HepG2 (cell line): ENCODE measurements around the gene RECQL5. TPM values are rescaled to one million over a fixed set of nuclear protein-coding genes. Genes with fewer than 3 reads are reported as not detected.

Source experiments
- ATAC-seq: fragments of 200-7000 bp; cut with Tn5 transposase; 3 replicates; pipeline ENCODE4 v1.9.1; 2020; ENCODE audit warnings: mild to moderate bottlenecking, moderate library complexity
- BruUV-seq: library from RNA; stranded (reverse); fragments of 400-500 nt; replicated peaks from 2 replicates; lab custom pipeline; 2021; lab: Mats Ljungman, UMichigan
- CTCF ChIA-PET: fragments of 300-600 bp; formaldehyde crosslinking; extraction: SDS; loops from one replicate; lab custom pipeline; 2021; ENCODE audit warnings: low total read pairs, inconsistent platforms, low intra/inter-chr PET ratio; lab: Yijun Ruan, JAX
- POLR2A ChIA-PET: fragments of 350-600 bp; sonication (Branson Sonifier 250); formaldehyde crosslinking; loops from one replicate; lab custom pipeline; 2020; ENCODE audit warnings: antibody characterized with exemption, inconsistent platforms; lab: Yijun Ruan, JAX
- DNase-seq: peaks from one replicate; pipeline ENCODE4 v3.0.0-alpha.2; 2015; ENCODE audit warnings: low spot score
- FAIRE-seq: peaks from 3 replicates; lab custom pipeline; 2011; peaks lifted over from hg19 to GRCh38; lab: Jason Lieb, UNC
- H2AFZ ChIP-seq: one replicate; pipeline ENCODE4 v1.6.1; 2011; ENCODE audit warnings: low read length, inconsistent platforms
- H3K27ac ChIP-seq: fragments of 300-600 bp; 3 replicates; pipeline ENCODE4 v1.8.0; 2011; ENCODE audit warnings: mixed run types, mild to moderate bottlenecking, mixed read lengths, low read length, inconsistent platforms; ENCODE audit not compliant: insufficient read depth; ENCODE audit errors: extremely low read length
- H3K27me3 ChIP-seq, 2 experiments: fragments of 200-600 bp in 1 of 2; 2 replicates in 1 of 2; 3 replicates in 1 of 2; pipeline versions ENCODE4 v1.6.0 to v1.8.0; 2011; ENCODE audit warnings: low read length in 2 of 2, mild to moderate bottlenecking in 2 of 2, moderate library complexity in 2 of 2, inconsistent platforms in 1 of 2; ENCODE audit not compliant: insufficient read depth in 2 of 2, control insufficient read depth in 1 of 2
- H3K36me3 ChIP-seq, 2 experiments: fragments of 200-600 bp in 1 of 2; replicated peaks in 1 of 2; 2 replicates in 1 of 2; 3 replicates in 1 of 2; pipeline versions ENCODE4 v1.5.1 to v1.8.0; 2011; ENCODE audit warnings: low read length in 2 of 2, inconsistent platforms in 1 of 2; ENCODE audit not compliant: insufficient read depth in 2 of 2, control insufficient read depth in 1 of 2
- H3K4me1 ChIP-seq: 2 replicates; pipeline ENCODE4 v1.5.1; 2012; ENCODE audit warnings: low read length, inconsistent platforms; ENCODE audit not compliant: insufficient read depth
- H3K4me2 ChIP-seq: 2 replicates; pipeline ENCODE4 v1.6.0; 2011; ENCODE audit warnings: low read depth, low read length, inconsistent platforms
- H3K4me3 ChIP-seq, 3 experiments: fragments of 200-600 bp in 1 of 3; sonication (generic), shearing (Covaris generic) in 1 of 3; replicated peaks in 1 of 3; 2 replicates each; pipeline ENCODE4 v1.5.1; 2011 to 2016; ENCODE audit warnings: low read length in 3 of 3, inconsistent platforms in 2 of 3, low read depth in 2 of 3, mild to moderate bottlenecking in 2 of 3, control low read depth in 1 of 3, mixed read lengths in 1 of 3; ENCODE audit not compliant: insufficient read depth in 1 of 3
- H3K79me2 ChIP-seq: one replicate; pipeline ENCODE4 v1.6.1; 2011; ENCODE audit warnings: low read length, inconsistent platforms; ENCODE audit not compliant: insufficient read depth
- H3K9ac ChIP-seq: 2 replicates; pipeline ENCODE4 v1.6.0; 2011; ENCODE audit warnings: mild to moderate bottlenecking, low read depth, low read length, inconsistent platforms; ENCODE audit not compliant: insufficient read depth
- H3K9me3 ChIP-seq: 2 replicates; pipeline ENCODE4 v1.5.1; 2012; ENCODE audit warnings: mild to moderate bottlenecking, low read length
- H4K20me1 ChIP-seq: 2 replicates; pipeline ENCODE4 v1.6.0; 2011; ENCODE audit warnings: inconsistent platforms, mild to moderate bottlenecking, low read length, moderate library complexity; ENCODE audit not compliant: insufficient read depth
- ARID5B ChIP-seq: IDR thresholded peaks from 2 replicates; pipeline ENCODE4 v1.4.0; 2020; ENCODE audit warnings: mild to moderate bottlenecking, missing genetic modification reagents
- GMEB1 ChIP-seq: sonication (generic); formaldehyde crosslinking; IDR thresholded peaks from 2 replicates; pipeline ENCODE4 v1.5.1; 2020; ENCODE audit warnings: missing genetic modification reagents, mild to moderate bottlenecking, borderline replicate concordance
- NR1H2 ChIP-seq: sonication (generic); formaldehyde crosslinking; IDR thresholded peaks from 2 replicates; pipeline ENCODE4 v1.8.1; 2022; ENCODE audit warnings: low read depth, missing genetic modification reagents, borderline replicate concordance
- ZFP36L1 ChIP-seq: sonication (generic); formaldehyde crosslinking; IDR thresholded peaks from 2 replicates; pipeline ENCODE4 v1.8.0; 2022; ENCODE audit warnings: mild to moderate bottlenecking, missing genetic modification reagents, moderate library complexity
- ZSCAN12 ChIP-seq: sonication (generic); formaldehyde crosslinking; IDR thresholded peaks from 2 replicates; pipeline ENCODE4 v1.9.0; 2021; ENCODE audit warnings: mild to moderate bottlenecking, missing genetic modification reagents
- WGBS: methylation state at CpG from one replicate; pipeline ENCODE4 v1.1.6; 2017; ENCODE audit warnings: low lambda C conversion rate; 5-methylcytosine and 5-hydroxymethylcytosine counted together
- in situ Hi-C: cut with HindIII; loops from 2 replicates; pipeline ENCODE4 v1.10.0; 2017; ENCODE audit warnings: low pct_unique_long_range_greater_than_20kb; ENCODE audit not compliant: extremely low pct_ligation_motif_present
- intact Hi-C: fragments of 100-400 bp; cut with micrococcal nuclease; formaldehyde crosslinking; loops from one replicate; pipeline ENCODE4 v1.10.0; 2022; ENCODE audit not compliant: unreplicated experiment
- polyA plus RNA-seq, 8 experiments: library from polyadenylated mRNA; depleted of rRNA in 3 of 8; stranded (reverse) in 7 of 8; unstranded in 1 of 8; fragments of >200 nt; fragmentation: Illumina TruSeq in 4 of 8; extraction: Trizol in 4 of 8; gene quantifications; 2 replicates each; pipeline versions ENCODE4 v1.2.1 to v1.2.3, GENCODE V29; 2011 to 2016; ENCODE audit warnings: low read depth in 4 of 8, missing spikeins in 1 of 8, mixed read lengths in 1 of 8; ENCODE audit not compliant: insufficient read depth in 1 of 8
- total RNA-seq, 5 experiments: library from RNA; depleted of rRNA; stranded (reverse); fragments of >200 nt; fragmentation: Illumina TruSeq; extraction: Trizol; gene quantifications; 2 replicates each; pipeline ENCODE4 v1.2.3, GENCODE V29; 2016; ENCODE audit warnings: low read depth in 1 of 5

The RECQL5 gene
- total and polyA plus RNA-seq, 2 of the 13 experiments (the other 11 are each of a cell fraction or from before 2014, with no cell fraction given): 27.7 to 32.0 TPM

GRCh38 chr17:75693500-75694481 is 26.8 kb upstream of the RECQL5 start (continued):
- TF ChIP-seq ARID5B (CRISPR knock-in tag) (no peak), GMEB1 (CRISPR knock-in tag) (no peak)
- TF ChIP-seq, all 625 proteins: peak for 0

GRCh38 chr17:75692976-75693375 is 26.0 kb upstream of the RECQL5 start:
- H3K36me3 ChIP-seq: peaks cover 34 to 73% of the 10 kb centered on the region in 2 experiments
- WGBS: 96% methylated on average over 13 of the region's 13 CpGs
- H4K20me1 ChIP-seq: no peaks in the 10 kb centered on the region; the same call in 1 of the 2 replicates
- in situ Hi-C loops: no loop called here
- no peak overlapping the region for H3K4me2 ChIP-seq
- DNase-seq: no peak
- CTCF ChIA-PET: no interaction called here
- intact Hi-C loops: no loop called here
- no peak for TF ChIP-seq ZFP36L1 (CRISPR knock-in tag)
- no peak for TF ChIP-seq NR1H2 (CRISPR knock-in tag)
- no peak for TF ChIP-seq ZSCAN12 (CRISPR knock-in tag)
- TF ChIP-seq, all 625 proteins: peak for 0
- H3K9ac ChIP-seq: no peak overlapping the region
- POLR2A ChIA-PET: no interaction called here
- peaks cover 15% of the 10 kb centered on the region for H3K79me2 ChIP-seq
- ATAC-seq (no peak), FAIRE-seq (no peak)
- H2AFZ ChIP-seq: no peak overlapping the region
- no peak overlapping the region for H3K4me3 ChIP-seq
- no TSS peak for BruUV-seq
- H3K27ac ChIP-seq: no peak overlapping the region
- H3K27me3 ChIP-seq: no peaks in the 10 kb centered on the region
- no peaks in the 10 kb centered on the region for H3K9me3 ChIP-seq
- H3K4me1 ChIP-seq: peaks cover 16% of the 10 kb centered on the region
